Neural progenitor cell (in vitro differentiated cells): Measurements from ENCODE around the gene SYTL1.

Experiments used
- CTCF ChIP-seq: fragments of 200-600 bp; sonication (generic); IDR thresholded peaks from 2 replicates; pipeline ENCODE4 v1.5.1; 2017; ENCODE audit warnings: antibody characterized with exemption, mild to moderate bottlenecking
- EZH2phosphoT487 ChIP-seq: fragments of 200-600 bp; sonication (generic); IDR thresholded peaks from 2 replicates; pipeline ENCODE4 v1.6.1; 2017; ENCODE audit warnings: antibody characterized with exemption

- TF ChIP-seq CTCF (no peak), EZH2phosphoT487 (no peak)
Measured at GRCh38 chr1:27353629-27354028, 11.8 kb downstream of the SYTL1 start.
